Measurements from ENCODE around the gene YIF1B.
A peak's percentile ranks its signal among the peaks of the same experiment; 100 is the strongest.

Gene YIF1B

GRCh38 chr19:38335949-38336637 is 20.3 kb upstream of the YIF1B start:
- peak; percentile 92 for DNase-seq (ENCODE audit: low read depth)

- no peak for DNase-seq (ENCODE audit: low read depth)
Observed at GRCh38 chr19:38333245-38333644, 17.5 kb upstream of the YIF1B start.

- no peak for DNase-seq (ENCODE audit: low read depth)
Observed at GRCh38 chr19:38331728-38332127, 16.0 kb upstream of the YIF1B start.

- no peak for DNase-seq (ENCODE audit: low read depth)
Observed at GRCh38 chr19:38329651-38330050, 13.9 kb upstream of the YIF1B start.

GRCh38 chr19:38326591-38326990 is 10.8 kb upstream of the YIF1B start:
- DNase-seq (ENCODE audit: low read depth): no peak

GRCh38 chr19:38324431-38324830 is 8.7 kb upstream of the YIF1B start:
- no peak for DNase-seq (ENCODE audit: low read depth)

GRCh38 chr19:38323291-38323690 is 7.5 kb upstream of the YIF1B start:
- DNase-seq (ENCODE audit: low read depth): no peak

GRCh38 chr19:38321646-38322196 is 6.0 kb upstream of the YIF1B start:
- no peak for DNase-seq (ENCODE audit: low read depth)

GRCh38 chr19:38320969-38321339 is 5.2 kb upstream of the YIF1B start:
- no peak for DNase-seq (ENCODE audit: low read depth)

GRCh38 chr19:38319421-38320258 is 3.9 kb upstream of the YIF1B start, which contains the start of gene KCNK6:
KCNK6 (plus strand) TSS chr19:38319845; CDS start chr19:38319951, 106 bp downstream.
- DNase-seq (ENCODE audit: low read depth): peak; percentile 58

- DNase-seq (ENCODE audit: low read depth): no peak
Observed at GRCh38 chr19:38318660-38319059, 2.9 kb upstream of the YIF1B start.

- peak; percentile 96 for DNase-seq (ENCODE audit: low read depth)
Observed at GRCh38 chr19:38317104-38317612, 1.4 kb upstream of the YIF1B start.

- DNase-seq (ENCODE audit: low read depth): no peak
Observed at GRCh38 chr19:38316477-38317067, 825 bp upstream of the YIF1B start.

- DNase-seq (ENCODE audit: low read depth): no peak
Observed at GRCh38 chr19:38310986-38311385, 4.8 kb downstream of the YIF1B start.

- no peak for DNase-seq (ENCODE audit: low read depth)
Observed at GRCh38 chr19:38310279-38310670, 5.5 kb downstream of the YIF1B start.

GRCh38 chr19:38309615-38310278 is 6.0 kb downstream of the YIF1B start:
- no peak for DNase-seq (ENCODE audit: low read depth)

GRCh38 chr19:38308926-38309614 is 6.7 kb downstream of the YIF1B start:
- no peak for DNase-seq (ENCODE audit: low read depth)

GRCh38 chr19:38308006-38308766 is 7.6 kb downstream of the YIF1B start:
- DNase-seq (ENCODE audit: low read depth): no peak

- no peak for DNase-seq (ENCODE audit: low read depth)
Observed at GRCh38 chr19:38307597-38307996, 8.2 kb downstream of the YIF1B start.

- no peak for DNase-seq (ENCODE audit: low read depth)
Observed at GRCh38 chr19:38307076-38307475, 8.7 kb downstream of the YIF1B start.

GRCh38 chr19:38306236-38306635 is 9.5 kb downstream of the YIF1B start:
- no peak for DNase-seq (ENCODE audit: low read depth)
